DOHH2 (cell line): ENCODE measurements around the gene CAPZB.

Source experiments
- EZH2phosphoT487 ChIP-seq: fragments of 200-600 bp; sonication (generic); IDR thresholded peaks from 2 replicates; pipeline ENCODE4 v1.6.1; 2017; ENCODE audit warnings: borderline replicate concordance, mild to moderate bottlenecking, antibody characterized with exemption, low read length, moderate library complexity, mixed read lengths
- TF ChIP-seq, protein P1 (sequence below): fragments of 200-600 bp; sonication (generic); IDR thresholded peaks from one replicate; pipeline ENCODE4 v1.5.1; 2014; ENCODE audit warnings: antibody characterized with exemption, mild to moderate bottlenecking, low read depth, low read length; ENCODE audit not compliant: poor library complexity, severe bottlenecking

- TF ChIP-seq, protein P1, sequence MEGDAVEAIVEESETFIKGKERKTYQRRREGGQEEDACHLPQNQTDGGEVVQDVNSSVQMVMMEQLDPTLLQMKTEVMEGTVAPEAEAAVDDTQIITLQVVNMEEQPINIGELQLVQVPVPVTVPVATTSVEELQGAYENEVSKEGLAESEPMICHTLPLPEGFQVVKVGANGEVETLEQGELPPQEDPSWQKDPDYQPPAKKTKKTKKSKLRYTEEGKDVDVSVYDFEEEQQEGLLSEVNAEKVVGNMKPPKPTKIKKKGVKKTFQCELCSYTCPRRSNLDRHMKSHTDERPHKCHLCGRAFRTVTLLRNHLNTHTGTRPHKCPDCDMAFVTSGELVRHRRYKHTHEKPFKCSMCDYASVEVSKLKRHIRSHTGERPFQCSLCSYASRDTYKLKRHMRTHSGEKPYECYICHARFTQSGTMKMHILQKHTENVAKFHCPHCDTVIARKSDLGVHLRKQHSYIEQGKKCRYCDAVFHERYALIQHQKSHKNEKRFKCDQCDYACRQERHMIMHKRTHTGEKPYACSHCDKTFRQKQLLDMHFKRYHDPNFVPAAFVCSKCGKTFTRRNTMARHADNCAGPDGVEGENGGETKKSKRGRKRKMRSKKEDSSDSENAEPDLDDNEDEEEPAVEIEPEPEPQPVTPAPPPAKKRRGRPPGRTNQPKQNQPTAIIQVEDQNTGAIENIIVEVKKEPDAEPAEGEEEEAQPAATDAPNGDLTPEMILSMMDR: no peak
- TF ChIP-seq EZH2phosphoT487: no peak
Observed at GRCh38 chr1:19476450-19477190, 8.7 kb downstream of the CAPZB start.
